ENCODE results near the gene LYPD6B. TPM values are rescaled to one million over a fixed set of nuclear protein-coding genes. Genes with fewer than 3 reads are reported as not detected.

The LYPD6B gene
- total RNA-seq, 1 donor from 2014 or later = not detected

- DNase-seq (ENCODE audit: low read depth, low spot score) = no peak
Measured at GRCh38 chr2:149156971-149157740, 118.7 kb downstream of the LYPD6B start.

GRCh38 chr2:149158957-149159356 is 120.5 kb downstream of the LYPD6B start:
- DNase-seq (ENCODE audit: low read depth, low spot score) = no peak

- no peak for DNase-seq (ENCODE audit: low read depth, low spot score)
Measured at GRCh38 chr2:149160195-149160594, 121.7 kb downstream of the LYPD6B start.

- no peak for DNase-seq (ENCODE audit: low read depth, low spot score)
Measured at GRCh38 chr2:149160701-149161217, 122.3 kb downstream of the LYPD6B start.

- DNase-seq (ENCODE audit: low read depth, low spot score) = no peak
Measured at GRCh38 chr2:149161481-149162225, 123.2 kb downstream of the LYPD6B start.

DNA sequence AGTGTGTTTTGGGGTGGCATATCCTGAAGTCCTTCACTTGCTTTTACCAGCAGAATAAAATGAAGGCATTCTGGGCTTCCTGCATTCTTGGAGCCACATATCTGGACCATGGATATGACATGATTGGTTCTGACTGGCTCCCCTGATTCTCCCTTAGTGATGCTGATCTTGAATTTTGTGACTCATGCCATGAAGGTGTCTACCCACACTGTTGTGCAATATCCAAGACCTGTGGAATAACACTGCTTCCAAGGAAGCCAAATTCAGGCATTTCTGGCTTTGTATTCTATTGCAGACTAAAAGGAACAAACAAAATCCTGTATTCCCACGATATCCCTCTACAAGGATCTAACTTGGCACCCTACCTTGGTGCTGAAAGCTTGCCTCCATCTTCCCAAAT is 125.8 kb downstream of the LYPD6B start:
- DNase-seq (ENCODE audit: low read depth, low spot score) = no peak

GRCh38 chr2:149164827-149165226 is 126.3 kb downstream of the LYPD6B start:
- no peak for DNase-seq (ENCODE audit: low read depth, low spot score)

DNA sequence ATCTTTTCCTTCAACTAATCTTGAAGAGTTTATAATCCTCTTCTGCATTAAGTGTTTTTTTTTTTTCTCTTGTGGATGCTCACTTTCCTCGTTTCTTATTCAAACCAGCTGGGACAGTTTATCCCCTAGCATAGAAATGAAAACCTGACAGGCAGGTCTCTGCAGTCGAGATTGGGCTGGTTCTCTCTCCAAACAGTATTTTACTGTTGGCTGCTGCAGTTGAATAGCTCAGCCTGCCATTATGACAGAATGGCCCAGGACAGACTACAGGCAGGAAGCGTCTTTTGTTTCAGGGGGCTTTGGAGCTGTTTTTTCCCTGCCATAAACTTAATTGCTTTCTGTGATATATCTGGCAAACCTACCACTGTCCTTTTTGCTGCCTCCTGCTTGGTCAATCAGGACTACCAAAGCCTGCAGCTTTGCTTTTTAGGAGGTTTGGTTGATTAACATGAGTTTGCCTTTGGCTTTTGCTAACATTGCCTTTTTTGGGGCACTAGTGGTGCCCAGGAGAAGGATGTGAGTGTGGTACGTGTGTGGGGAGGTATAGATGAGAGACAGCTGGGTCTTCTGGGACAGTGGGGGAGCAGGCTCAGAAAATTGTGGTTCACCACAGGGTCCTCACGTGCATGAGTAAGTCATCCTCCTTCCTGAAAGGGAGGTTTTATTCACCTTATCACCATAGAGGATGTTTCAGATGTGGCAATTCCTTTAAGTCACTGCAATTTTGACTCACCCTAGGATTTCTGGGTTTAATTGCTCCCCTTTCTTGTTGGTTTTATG is 128.7 kb downstream of the LYPD6B start:
- DNase-seq (ENCODE audit: low read depth, low spot score) = no peak

GRCh38 chr2:149167941-149168340 is 129.4 kb downstream of the LYPD6B start:
- DNase-seq (ENCODE audit: low read depth, low spot score) = no peak

DNA sequence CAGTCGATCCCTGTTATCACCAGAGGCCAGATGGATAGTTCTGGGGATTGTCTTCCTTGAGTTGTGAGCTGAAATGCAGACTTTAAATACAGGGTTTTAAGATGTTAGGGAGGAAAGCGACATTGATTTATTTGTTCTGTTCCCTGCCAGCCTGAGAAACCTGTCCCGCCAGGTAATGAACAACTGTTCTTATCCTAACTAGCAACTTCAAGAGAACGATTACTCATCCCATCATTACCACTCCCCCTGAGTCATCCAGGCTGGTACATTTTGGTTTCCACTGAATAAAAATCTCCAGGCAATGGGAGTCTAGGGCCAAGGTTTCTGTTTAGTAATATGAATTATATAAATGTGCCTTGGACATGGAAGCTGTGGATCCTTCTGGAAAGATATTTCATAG is 131.2 kb downstream of the LYPD6B start:
- DNase-seq (ENCODE audit: low read depth, low spot score) = no peak

GRCh38 chr2:149170156-149170555 is 131.7 kb downstream of the LYPD6B start:
- DNase-seq (ENCODE audit: low read depth, low spot score) = no peak

DNA sequence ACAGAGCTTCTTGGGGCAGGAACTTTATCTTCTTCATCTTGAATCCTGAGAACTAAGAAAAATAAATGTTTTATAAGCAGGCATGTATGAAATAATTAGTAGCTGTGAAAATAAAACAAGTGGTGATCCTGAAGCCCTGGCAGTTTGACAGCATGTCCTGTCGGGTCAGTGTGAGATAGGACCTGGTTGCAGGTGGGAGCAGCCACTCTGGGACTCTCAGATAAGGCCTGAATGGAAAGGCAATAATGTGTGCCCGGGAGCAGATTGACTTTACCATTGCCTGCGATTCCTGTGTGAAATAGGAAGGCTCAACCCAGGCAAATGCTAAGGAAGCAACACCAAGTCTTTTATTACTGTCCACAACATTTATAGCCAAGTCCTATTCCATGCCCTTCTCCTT is 132.4 kb downstream of the LYPD6B start:
- no peak for DNase-seq (ENCODE audit: low read depth, low spot score)

GRCh38 chr2:149173220-149173619 is 134.7 kb downstream of the LYPD6B start:
- no peak for DNase-seq (ENCODE audit: low read depth, low spot score)

- no peak for DNase-seq (ENCODE audit: low read depth, low spot score)
Measured at GRCh38 chr2:149175956-149176355, 137.5 kb downstream of the LYPD6B start.

DNA sequence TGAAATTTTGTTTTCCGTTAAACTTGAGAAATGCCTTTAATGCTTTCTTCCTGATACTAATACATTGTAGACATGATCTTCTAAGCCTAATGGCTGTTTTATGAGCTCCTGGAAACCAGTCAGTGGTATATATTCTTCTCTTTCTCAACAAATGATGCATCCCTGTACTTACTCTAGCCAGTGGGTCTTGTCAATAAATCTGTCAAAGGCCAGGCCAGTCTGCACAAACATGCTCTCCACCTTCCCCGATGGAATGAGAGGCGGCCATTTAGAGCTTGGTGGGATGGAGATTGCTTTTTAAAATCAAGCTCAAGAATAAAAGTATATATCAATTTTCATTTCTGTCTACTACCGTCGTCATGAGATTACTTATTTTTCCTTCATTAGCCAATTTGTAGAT is 140.1 kb downstream of the LYPD6B start:
- DNase-seq (ENCODE audit: low read depth, low spot score) = no peak

GRCh38 chr2:149180226-149180875 is 141.9 kb downstream of the LYPD6B start:
- DNase-seq (ENCODE audit: low read depth, low spot score) = no peak

GRCh38 chr2:149183187-149183586 is 144.7 kb downstream of the LYPD6B start:
- DNase-seq (ENCODE audit: low read depth, low spot score) = no peak

- DNase-seq (ENCODE audit: low read depth, low spot score) = no peak
Measured at GRCh38 chr2:149184991-149185390, 146.5 kb downstream of the LYPD6B start.

- DNase-seq (ENCODE audit: low read depth, low spot score) = no peak
Measured at GRCh38 chr2:149185942-149186490, 147.5 kb downstream of the LYPD6B start.

DNA sequence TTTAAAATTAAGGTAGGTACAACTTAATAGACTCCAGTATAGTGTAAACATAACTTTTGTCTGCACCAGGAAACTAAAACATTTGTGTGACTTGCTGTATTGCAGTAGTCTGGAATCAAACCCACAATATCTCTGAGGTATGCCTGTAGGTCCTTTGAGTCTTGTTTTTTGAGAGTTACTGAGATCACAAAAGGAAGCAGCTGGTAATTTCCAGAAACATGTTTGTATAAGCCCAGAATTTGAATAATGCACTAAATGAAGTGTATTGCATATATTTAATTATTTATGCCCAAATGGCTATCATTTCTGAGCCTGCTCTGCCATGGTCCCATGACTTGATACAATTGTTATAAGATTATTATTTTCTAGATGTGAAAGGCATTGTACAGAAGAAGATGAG is 148.6 kb downstream of the LYPD6B start:
- DNase-seq (ENCODE audit: low read depth, low spot score) = no peak

- no peak for DNase-seq (ENCODE audit: low read depth, low spot score)
Measured at GRCh38 chr2:149188291-149188690, 149.8 kb downstream of the LYPD6B start.
